Epithelial cell of esophagus (primary cell): ENCODE data around the gene UMOD.

Source experiments
- DNase-seq: peaks from one replicate; pipeline ENCODE4 v3.0.0; 2010; ENCODE audit warnings: low read depth
- H3K4me3 ChIP-seq: 2 replicates; pipeline ENCODE4 v1.5.1; 2011; ENCODE audit warnings: mild to moderate bottlenecking, low read length, control low read depth
- TF ChIP-seq, protein P1 (sequence below): IDR thresholded peaks from 2 replicates; pipeline ENCODE4 v1.5.1; 2011; ENCODE audit warnings: low read depth, mild to moderate bottlenecking, low read length, control low read depth, inconsistent platforms; ENCODE audit not compliant: insufficient read depth; ENCODE audit errors: missing control alignments

UMOD gene

DNA sequence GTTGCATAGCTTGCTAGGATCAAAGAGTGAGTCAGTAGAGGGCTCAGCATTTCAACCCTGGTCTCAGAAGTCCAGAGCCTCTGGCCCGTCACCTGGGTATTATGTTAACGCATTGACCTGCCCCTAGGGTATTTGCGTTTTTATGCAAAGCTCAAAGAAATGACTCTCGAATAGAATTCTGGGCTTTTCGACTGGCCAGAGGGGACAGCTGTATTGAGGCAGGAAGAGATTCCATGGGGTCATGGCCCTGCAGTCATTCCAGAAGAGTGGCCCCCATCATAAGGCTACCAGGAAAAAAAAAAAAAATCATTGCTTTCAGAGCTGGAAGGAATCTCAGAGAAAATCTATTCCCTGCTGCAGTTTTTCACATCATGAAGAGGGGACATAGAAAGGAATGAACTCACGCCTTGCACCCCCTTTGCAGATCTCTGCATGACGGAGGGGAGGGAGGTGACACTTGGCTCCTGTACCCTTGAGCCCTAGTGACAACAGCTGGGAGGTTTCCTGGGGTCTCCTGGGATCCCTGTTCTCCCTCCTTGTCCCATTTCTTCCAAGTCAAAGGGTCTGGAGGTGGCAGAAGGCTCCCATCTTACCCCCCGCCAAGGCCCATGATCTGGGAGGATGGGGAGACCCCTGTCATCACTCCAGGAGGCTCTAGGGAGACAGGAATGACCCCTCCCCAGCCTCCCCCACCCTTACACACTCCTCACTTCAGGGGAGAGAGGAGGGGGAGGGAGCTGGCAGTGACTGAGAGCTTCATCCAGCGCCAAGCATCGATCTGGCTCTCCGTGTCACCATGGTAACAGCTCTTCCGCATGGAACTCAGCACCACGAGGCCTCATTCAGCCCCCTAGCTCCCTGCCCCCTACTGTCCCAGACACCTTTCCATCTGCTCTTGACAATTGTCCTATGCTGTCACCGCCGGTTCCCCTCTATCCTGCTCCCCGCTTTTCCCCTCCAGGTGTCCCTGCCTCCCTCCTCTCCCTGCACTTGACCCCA lies 61.0 kb downstream of the UMOD start:
- H3K4me3 ChIP-seq: no peak overlapping the region
- TF ChIP-seq, protein P1, sequence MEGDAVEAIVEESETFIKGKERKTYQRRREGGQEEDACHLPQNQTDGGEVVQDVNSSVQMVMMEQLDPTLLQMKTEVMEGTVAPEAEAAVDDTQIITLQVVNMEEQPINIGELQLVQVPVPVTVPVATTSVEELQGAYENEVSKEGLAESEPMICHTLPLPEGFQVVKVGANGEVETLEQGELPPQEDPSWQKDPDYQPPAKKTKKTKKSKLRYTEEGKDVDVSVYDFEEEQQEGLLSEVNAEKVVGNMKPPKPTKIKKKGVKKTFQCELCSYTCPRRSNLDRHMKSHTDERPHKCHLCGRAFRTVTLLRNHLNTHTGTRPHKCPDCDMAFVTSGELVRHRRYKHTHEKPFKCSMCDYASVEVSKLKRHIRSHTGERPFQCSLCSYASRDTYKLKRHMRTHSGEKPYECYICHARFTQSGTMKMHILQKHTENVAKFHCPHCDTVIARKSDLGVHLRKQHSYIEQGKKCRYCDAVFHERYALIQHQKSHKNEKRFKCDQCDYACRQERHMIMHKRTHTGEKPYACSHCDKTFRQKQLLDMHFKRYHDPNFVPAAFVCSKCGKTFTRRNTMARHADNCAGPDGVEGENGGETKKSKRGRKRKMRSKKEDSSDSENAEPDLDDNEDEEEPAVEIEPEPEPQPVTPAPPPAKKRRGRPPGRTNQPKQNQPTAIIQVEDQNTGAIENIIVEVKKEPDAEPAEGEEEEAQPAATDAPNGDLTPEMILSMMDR: no peak
- no peak for DNase-seq

DNA sequence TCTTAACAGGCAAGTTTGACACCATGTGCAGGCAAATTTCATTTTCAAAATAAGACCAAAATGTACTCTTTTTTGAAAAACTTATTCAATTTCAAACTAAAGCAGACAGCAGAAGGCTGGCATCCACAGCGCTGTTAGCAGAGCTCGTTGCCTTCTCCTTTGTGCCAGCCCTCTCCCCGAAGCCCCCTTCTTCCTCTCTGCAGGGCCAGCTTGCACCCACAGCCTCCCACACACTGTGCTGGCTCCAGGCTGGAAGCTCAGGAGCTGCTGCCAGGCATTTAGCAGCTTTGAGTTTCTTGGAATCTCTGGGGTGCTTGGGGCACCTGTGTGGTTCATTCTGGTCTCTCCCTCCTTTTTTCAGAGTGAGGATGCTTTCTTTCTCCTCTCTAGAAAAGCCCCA lies 62.9 kb downstream of the UMOD start:
- TF ChIP-seq, protein P1: no peak
- no peak overlapping the region for H3K4me3 ChIP-seq
- no peak for DNase-seq

DNA sequence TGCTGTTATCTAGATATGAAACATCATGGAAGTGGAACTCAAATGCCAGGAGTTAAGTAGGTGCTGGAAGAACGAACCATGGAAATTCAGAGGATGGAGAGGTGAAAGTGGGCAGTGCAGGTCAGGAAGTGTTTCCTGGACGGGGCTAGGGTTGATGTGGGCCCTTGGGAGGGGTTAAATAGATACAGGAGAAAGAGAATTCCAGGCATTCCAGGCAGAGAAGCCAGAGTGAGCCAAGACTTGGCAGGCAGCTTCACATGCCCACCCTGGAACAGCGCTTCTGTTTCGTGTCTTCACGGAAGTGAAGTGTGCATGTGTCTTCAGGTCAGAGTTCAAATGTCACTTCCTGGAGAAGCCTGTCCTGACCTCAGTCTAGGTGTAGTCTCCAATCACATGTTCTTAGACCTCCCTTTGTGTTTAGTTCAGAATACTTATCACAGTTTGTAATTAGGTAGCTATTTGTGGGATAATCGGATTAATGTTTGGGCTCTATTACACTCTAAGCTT lies 66.5 kb downstream of the UMOD start:
- no peak for DNase-seq
- no peak overlapping the region for H3K4me3 ChIP-seq
- TF ChIP-seq, protein P1: no peak
